Natural killer cell treated with Interleukin-12 subunit alpha and Interleukin-12 subunit beta and Interleukin-15 and Interleukin-18, amount 100 ng/mL, for 72 hours (primary cell): ENCODE results near the gene LRRC74B. TPM values are rescaled to one million over a fixed set of nuclear protein-coding genes. Genes with fewer than 3 reads are reported as not detected.
"Not testable (repeated sequence)": the region's sequence is repeated elsewhere in the genome, so short reads cannot be mapped to it uniquely, and the experiment has no call there.

Experiments used
- ATAC-seq, 2 donors: fragments of 150-1000 bp; cut with Tn5 transposase in 1 of 2; sonication (Bioruptor Pico), chemical (Tn5 transposase) in 1 of 2; 2 replicates each; pipeline ENCODE4 v1.10.0; 2021
- DNase-seq: peaks from one replicate; pipeline ENCODE4 v3.0.0; 2022; ENCODE audit warnings: low spot score
- H3K27ac Mint-ChIP-seq, 2 donors: 1 replicate in 1 of 2; 2 replicates in 1 of 2; pipeline ENCODE4 v1.8.0; 2022; ENCODE audit warnings: mixed read lengths in 2 of 2, mild to moderate bottlenecking in 1 of 2, moderate library complexity in 1 of 2
- H3K27me3 Mint-ChIP-seq, 2 donors: 1 replicate in 1 of 2; 2 replicates in 1 of 2; pipeline ENCODE4 v1.8.0; 2022; ENCODE audit warnings: mixed read lengths in 2 of 2
- H3K36me3 Mint-ChIP-seq: one replicate; pipeline ENCODE4 v1.8.0; 2022; ENCODE audit warnings: mixed read lengths
- H3K4me1 Mint-ChIP-seq, 2 donors: 1 replicate in 1 of 2; 2 replicates in 1 of 2; pipeline ENCODE4 v1.8.0; 2022; ENCODE audit warnings: low read depth in 2 of 2, mixed read lengths in 2 of 2, mild to moderate bottlenecking in 1 of 2
- H3K4me3 Mint-ChIP-seq: one replicate; pipeline ENCODE4 v1.8.0; 2022; ENCODE audit warnings: mixed read lengths
- H3K9me3 Mint-ChIP-seq: 2 replicates; pipeline ENCODE4 v1.8.0; 2022; ENCODE audit warnings: mixed read lengths
- total RNA-seq, 2 donors: library from RNA; stranded (reverse); gene quantifications; one replicate each; pipeline ENCODE4 v1.2.3, GENCODE V29; 2022

LRRC74B gene
- total RNA-seq, 2 donors from 2014 or later = not detected

DNA sequence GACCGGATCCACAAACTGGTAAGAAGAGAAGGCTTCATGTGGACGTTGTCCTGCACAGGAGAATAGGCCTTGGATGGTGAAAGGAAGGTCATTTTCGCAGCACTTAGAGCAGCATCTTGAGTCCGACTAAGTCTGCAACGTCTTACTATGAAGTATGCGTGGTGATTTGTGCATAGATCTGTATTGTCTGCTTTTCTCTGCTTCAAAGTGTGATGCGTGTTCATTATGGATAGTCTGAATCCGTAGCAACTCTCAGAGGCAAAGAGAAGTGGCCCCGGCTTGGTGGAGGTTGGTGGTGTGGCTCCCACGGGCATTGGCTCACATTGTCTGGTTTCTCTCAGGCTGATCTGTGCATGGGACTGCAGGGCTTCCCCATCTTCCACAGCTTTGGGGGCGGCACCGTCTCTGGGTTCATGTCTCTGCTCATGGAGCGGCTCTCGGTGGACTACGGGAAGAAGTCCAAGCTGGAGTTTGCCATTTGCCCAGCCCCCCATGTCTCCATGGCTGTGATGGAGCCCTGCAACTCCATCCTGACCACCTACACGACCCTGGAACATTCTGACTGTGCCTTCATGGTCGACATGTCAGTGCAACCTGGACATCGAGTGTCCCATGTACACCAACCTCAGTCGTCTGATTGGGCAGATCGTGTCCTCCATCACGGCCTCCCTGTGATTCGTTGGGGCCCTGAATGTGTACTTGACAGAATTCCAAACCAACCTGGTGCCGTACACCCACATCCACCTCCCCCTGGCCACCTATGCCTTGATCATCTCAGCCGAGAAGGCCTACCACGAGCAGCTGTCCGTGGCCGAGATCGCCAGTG lies 21.5 kb downstream of the LRRC74B start:
- H3K9me3 Mint-ChIP-seq = no peaks in the 10 kb centered on the region
- H3K4me1 Mint-ChIP-seq = no peaks in the 10 kb centered on the region
- H3K36me3 Mint-ChIP-seq = no peaks in the 10 kb centered on the region
- no peak for DNase-seq
- H3K4me3 Mint-ChIP-seq = no peak overlapping the region
- peaks cover 3 to 7% of the 10 kb centered on the region in 2 donors for H3K27me3 Mint-ChIP-seq
- no peak overlapping the region for H3K27ac Mint-ChIP-seq
- ATAC-seq = no peak

DNA sequence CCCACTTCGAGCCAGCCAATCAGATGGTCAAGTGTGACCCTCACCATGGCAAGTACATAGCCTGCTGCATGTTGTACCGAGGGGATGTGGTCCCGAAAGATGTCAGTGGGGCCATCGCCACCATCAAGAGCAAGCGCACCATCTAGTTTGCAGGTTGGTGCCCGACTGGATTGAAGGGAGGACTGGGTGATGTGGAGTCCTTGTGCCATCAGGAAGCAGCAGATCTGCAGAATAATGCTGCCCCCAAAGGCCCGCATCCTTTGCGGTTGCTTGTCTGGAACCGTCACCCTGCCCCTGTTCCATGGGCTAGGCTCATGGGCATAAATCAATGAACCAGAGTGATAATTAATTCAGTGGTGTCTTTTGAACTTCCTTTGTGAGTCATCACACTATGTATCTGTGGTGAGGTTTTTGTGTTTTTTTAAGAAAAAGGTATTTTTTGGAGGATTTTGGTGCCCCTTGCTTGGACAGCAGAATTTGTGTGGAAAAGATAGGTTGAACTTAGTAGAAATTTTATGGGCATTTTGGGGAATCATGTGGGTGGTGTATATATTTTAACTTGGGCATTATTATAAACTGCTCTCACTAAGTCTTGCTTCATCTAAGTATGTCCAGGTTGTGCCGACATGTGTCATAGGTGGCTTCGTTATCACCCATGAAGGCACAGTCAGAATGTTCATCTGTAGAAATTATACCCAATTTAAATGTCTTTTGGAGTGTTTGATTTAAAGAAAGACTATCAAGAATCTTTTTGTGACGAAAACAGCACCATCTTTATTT lies 22.3 kb downstream of the LRRC74B start:
- H3K4me1 Mint-ChIP-seq = no peaks in the 10 kb centered on the region
- no peak for ATAC-seq
- H3K9me3 Mint-ChIP-seq = no peaks in the 10 kb centered on the region
- H3K4me3 Mint-ChIP-seq = no peak overlapping the region
- no peak for DNase-seq
- no peak overlapping the region for H3K27ac Mint-ChIP-seq
- H3K27me3 Mint-ChIP-seq = peaks cover 3 to 7% of the 10 kb centered on the region in 2 donors
- H3K36me3 Mint-ChIP-seq = no peaks in the 10 kb centered on the region

DNA sequence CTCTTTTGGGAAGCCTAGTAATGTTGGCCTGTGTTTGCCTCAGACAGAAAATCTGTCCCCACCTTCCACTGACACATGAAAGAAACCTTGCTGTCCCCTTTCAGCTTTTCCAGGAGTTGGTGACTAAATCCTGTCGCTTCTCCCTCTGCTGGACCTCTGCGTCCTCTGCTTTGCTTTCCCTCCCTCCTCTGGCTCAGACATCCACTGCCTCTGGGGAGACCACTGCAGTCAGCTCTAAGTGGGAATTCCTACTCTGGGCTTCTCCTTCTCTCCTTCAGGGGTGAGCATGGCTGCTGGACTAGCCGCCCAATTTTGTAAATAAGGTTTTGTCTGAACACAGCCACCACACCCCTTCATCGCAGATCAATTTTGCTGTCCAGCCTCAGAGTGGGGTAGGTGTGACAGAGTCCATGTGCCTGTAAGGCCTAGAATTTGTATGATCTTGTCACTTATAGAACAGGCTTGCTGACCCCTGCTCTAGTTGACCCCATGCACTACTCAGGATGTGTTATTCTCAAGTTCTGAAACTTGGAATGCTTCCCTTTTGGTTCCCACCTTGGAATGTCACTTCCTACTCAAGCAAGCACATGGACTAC lies 23.0 kb downstream of the LRRC74B start:
- Mint-ChIP-seq H3K4me1 (no peaks in the 10 kb centered on the region), H3K27ac (no peak overlapping the region), H3K9me3 (no peaks in the 10 kb centered on the region), H3K27me3 (peaks cover 3 to 7% of the 10 kb centered on the region in 2 donors), H3K36me3 (no peaks in the 10 kb centered on the region), H3K4me3 (no peak overlapping the region)
- ATAC-seq (no peak), DNase-seq (no peak)

DNA sequence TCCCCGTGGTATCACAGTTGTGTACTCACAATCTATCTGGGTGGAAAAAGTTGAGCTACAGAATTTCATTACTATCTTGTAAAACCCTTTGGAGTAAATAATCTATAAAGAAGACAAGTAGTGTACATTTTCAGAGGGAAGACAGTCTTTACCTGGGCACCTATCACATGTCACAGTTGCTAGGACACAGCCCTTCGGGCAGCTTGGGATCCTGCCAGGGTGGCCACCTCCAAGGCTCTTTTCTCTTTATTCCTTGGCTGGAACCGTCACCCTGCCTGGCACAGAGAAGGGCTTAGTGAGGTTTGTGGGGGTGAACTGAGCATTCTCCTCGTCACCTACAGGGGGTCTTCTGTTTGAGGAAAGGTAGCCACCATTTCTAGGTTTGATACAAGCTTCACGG lies 23.6 kb downstream of the LRRC74B start:
- ATAC-seq = no peak
- Mint-ChIP-seq H3K27ac (no peak overlapping the region), H3K36me3 (no peaks in the 10 kb centered on the region), H3K27me3 (peaks cover 3 to 7% of the 10 kb centered on the region in 2 donors), H3K4me3 (no peak overlapping the region), H3K9me3 (no peaks in the 10 kb centered on the region), H3K4me1 (no peaks in the 10 kb centered on the region)
- DNase-seq = no peak

DNA sequence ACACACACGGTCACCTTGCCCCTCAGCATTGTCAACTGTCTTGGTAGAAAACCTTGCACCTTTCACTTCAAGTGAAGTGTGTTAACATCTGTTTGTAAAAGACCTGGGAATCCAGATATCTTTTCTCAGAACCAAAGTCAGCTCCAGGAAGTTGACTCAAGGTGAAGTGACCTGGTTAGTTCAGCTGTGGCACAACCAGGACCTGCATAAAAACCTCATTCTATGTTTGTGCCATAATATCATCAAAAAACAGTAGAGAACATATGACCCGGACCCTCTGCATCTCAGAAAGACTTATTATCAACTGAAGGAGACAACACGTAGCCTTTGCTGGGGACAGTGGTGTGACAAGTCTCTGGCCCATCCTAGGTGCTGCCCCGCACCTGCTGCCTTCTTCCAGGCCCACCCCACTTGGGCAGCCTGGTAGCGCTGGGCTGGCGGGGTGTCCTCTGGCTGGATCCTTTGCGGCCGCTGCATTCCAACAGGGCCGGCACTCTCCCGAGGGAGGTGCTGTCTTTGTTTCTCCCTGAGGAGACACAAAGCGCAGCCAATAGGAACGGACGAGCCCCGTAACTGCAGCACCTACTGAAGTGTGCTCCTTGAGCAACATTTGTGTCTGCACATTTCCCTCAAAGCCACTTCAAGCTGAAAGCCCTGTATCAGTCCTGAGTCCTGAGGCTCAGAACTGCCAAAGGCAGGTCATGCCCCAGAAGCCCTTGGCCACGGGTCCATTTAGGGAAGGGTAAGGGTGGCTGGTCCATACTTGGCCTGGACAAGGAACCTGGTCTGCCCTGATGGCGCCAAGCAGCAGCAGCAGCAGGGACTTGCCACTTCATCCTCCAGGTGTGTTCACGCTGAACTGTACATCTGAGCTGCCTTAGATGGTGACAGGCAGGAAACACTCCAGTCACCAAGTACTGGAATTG lies 25.2 kb downstream of the LRRC74B start:
- no peaks in the 10 kb centered on the region for H3K4me1 Mint-ChIP-seq
- H3K27me3 Mint-ChIP-seq = no peaks in the 10 kb centered on the region
- DNase-seq = no peak
- no peak overlapping the region for H3K4me3 Mint-ChIP-seq
- no peaks in the 10 kb centered on the region for H3K36me3 Mint-ChIP-seq
- no peak overlapping the region for H3K27ac Mint-ChIP-seq
- H3K9me3 Mint-ChIP-seq = no peaks in the 10 kb centered on the region
- ATAC-seq = no peak

DNA sequence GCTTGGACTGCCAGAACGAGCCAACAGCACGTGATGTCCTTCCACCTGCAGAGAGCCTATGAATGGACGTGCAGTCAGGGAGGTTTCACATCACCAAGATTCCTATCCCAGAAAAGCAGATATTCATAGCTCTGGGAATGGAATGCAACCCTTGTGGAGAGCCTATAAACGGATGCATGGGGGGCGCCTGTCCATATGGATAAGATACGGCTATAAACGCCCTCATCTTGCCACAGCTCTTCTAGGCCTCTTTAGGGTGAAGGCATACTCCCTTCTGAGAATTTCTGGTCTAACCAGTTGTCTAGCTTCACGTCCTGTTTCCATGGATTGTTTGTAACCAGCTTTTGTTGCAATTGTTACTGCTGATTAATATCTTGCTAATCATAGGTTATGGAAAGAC lies 26.1 kb downstream of the LRRC74B start:
- DNase-seq, H3K4me1 Mint-ChIP-seq, H3K36me3 Mint-ChIP-seq, H3K9me3 Mint-ChIP-seq, H3K27ac Mint-ChIP-seq, H3K27me3 Mint-ChIP-seq, ATAC-seq, H3K4me3 Mint-ChIP-seq: not testable (repeated sequence)

DNA sequence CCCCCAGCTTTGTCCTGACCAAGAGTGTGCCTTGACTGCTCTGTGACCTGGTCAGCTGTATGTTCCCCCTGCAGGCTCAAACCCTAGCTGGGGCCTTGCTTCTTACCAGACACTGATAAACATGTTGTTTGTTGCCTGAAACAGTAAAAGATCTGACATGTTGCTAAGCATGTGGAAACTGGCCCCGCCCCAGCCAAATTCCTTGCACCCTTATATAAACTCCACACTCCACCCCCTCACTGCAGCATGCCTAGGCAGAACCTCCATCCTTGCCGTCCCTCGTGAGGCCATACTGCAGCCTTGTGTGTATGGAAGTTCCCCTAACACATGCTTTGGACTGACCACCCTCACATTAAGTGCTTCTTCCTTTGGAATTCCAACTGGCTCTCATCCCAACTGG lies 27.3 kb downstream of the LRRC74B start:
- Mint-ChIP-seq H3K9me3 (no peaks in the 10 kb centered on the region), H3K4me3 (no peak overlapping the region), H3K36me3 (no peaks in the 10 kb centered on the region), H3K27ac (no peak overlapping the region), H3K27me3 (no peaks in the 10 kb centered on the region), H3K4me1 (no peaks in the 10 kb centered on the region)
- DNase-seq (no peak), ATAC-seq (no peak)

DNA sequence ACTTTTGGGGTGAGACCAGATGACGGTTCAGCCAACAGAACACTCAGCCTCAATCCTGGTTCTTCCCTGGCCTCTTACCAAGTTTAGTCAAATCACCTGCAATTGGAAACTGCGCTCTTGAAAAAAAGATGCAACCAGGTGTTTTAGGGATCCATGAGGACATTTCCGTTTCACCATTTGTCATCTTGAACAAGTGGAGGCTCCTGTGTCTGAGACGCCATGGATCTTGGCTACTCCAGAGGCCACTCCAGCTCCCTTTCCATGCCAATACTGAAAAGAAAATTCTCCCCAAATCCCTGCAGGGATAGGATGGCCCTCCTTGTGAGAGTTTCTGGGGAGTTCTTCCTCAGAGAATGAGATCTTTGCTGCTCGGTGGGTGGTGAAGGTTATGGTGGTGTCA lies 27.7 kb downstream of the LRRC74B start:
- Mint-ChIP-seq H3K9me3 (no peaks in the 10 kb centered on the region), H3K27me3 (no peaks in the 10 kb centered on the region), H3K4me1 (no peaks in the 10 kb centered on the region), H3K36me3 (no peaks in the 10 kb centered on the region), H3K4me3 (no peak overlapping the region), H3K27ac (no peak overlapping the region)
- ATAC-seq (no peak), DNase-seq (no peak)

DNA sequence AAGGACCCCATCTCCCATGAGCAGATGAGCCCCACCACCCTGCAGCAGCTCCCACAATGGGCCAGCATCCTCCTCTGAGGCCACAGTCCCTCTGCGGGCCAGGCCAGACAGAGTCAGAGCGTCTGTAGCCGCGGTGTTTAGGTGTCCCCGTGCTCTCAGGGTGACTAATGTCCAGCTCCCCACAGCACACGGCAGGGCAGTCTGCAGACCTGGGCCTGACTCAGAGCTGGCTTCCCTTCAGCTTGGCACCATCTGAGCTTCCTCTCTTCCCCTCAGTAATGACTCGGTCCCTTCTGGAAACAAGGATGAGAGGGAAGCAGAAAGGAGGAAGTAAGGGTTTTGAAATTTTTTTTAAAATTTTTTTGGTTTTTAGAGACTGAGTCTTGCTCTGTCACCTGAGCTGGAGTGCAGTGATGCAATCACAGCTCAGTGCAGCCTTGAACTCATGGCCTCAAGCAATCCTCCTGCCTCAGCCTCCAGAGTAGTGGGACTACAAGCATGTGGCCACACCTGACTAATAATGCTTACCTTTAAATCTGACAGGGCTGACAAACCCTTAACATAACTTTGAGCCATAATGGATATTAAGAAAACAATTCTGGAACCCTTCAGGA lies 28.5 kb downstream of the LRRC74B start:
- Mint-ChIP-seq H3K36me3 (no peaks in the 10 kb centered on the region), H3K9me3 (no peaks in the 10 kb centered on the region), H3K27me3 (no peaks in the 10 kb centered on the region), H3K4me3 (no peak overlapping the region), H3K4me1 (no peaks in the 10 kb centered on the region), H3K27ac (no peak overlapping the region)
- ATAC-seq = no peak
- DNase-seq = no peak

DNA sequence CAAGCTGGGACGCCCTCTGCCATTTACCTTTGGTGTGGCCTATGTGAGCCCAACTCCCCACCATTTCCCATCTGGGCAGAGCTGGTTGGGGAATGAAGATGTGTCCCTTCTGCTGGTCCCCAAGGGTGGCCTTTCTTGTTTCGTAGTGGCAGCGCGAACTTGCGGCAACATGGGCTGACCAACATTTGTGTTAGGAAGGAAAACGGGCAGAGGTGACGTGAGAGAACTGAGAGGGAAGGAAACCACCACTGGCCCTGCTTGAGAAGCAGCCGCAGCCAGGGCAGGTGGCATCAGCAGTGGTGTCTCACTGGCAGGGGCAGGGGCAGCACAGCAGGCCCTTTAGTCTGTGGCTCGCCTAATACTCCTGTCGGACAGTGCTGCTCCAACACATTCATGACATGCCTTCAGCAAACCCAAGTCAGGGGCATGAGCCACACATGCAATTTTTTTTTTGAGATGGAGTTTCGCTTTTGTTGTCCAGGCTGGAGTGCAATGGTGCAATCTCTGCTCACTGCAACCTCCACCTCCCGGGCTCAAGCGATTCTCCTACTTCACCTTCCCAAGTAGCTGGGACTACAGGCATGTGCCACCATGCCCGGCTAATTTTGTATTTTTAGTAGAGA lies 29.9 kb downstream of the LRRC74B start:
- H3K36me3 Mint-ChIP-seq = no peaks in the 10 kb centered on the region
- no peaks in the 10 kb centered on the region for H3K27me3 Mint-ChIP-seq
- DNase-seq = no peak
- H3K4me1 Mint-ChIP-seq = no peaks in the 10 kb centered on the region
- no peak overlapping the region for H3K4me3 Mint-ChIP-seq
- no peak overlapping the region for H3K27ac Mint-ChIP-seq
- no peaks in the 10 kb centered on the region for H3K9me3 Mint-ChIP-seq
- no peak for ATAC-seq

DNA sequence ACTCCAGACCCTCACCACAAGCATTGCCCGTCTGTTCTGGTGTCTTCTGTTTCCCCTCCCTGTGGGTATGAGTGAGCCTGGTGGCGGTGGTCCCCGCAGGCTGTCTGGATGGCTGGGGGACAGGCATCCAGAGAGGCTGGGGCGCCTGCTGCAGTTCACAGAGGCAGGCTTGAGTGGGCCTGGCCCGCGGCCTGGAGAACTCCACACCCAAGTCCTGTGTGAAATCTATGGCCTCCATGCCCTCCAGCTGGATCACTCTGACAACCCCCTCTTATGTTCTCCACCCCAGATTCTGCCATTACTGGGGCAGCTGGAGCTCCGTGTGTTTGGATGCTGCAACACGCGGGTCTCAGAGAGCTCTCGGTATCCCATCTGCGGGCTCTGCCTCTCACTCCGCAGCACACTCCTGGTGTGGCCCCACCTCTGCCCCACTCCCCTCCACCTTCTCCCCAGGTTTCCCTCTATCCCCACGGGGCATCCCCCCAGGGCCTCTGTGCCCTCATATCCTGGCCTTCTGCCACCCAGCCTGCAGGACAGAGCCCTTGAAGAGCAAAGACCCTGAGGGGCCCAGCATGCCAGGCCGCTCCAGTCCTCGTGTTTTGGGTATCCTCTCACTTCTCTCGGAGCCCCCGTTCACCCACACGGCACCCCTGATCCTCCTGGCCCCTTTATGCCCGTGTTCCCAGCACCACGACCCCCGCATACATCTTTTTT lies 31.3 kb downstream of the LRRC74B start:
- Mint-ChIP-seq H3K9me3 (no peaks in the 10 kb centered on the region), H3K36me3 (no peaks in the 10 kb centered on the region)

DNA sequence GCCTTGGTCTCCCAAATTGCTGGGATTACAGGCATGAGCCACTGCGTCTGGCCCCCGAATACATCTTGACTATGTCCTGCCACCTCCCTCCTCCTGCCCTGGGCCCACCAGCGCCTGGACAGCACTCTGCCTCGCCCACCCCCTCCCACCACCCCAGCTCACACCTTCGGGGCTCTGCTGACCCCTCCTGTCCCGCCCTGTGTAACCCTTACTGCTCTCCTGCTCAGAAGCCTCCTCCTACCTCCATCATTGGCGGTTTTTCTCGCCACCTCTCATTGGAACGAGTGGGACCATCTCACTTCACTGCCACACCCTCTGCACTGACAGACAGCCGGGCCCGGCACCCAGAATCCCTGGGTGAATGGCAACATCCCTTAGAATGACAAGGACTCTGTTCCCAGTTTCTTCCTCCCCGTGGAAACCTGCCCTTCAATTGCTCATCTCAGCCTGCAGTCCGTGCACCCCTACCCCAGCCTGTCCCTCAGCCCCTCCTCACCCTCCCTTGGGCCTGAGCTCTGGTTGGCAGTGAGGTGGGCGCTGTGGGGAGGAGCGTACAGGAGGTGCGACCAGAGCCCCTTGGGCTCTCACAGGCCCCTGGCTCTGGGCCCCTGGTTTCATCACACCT lies 32.2 kb downstream of the LRRC74B start:
- Mint-ChIP-seq H3K36me3 (no peaks in the 10 kb centered on the region), H3K27me3 (no peaks in the 10 kb centered on the region), H3K9me3 (no peaks in the 10 kb centered on the region), H3K27ac (no peak overlapping the region), H3K4me3 (no peak overlapping the region), H3K4me1 (no peaks in the 10 kb centered on the region)
- peak in 1 of 2 donors; percentile 43 for ATAC-seq
- DNase-seq = no peak

More for the DNA sequence above, 31.3 kb downstream of the LRRC74B start:
- Mint-ChIP-seq H3K27ac (no peak overlapping the region), H3K27me3 (no peaks in the 10 kb centered on the region), H3K4me3 (no peak overlapping the region), H3K4me1 (no peaks in the 10 kb centered on the region)
- DNase-seq (no peak), ATAC-seq (no peak)
